MM.1S (cell line): Measurements from ENCODE around the gene MAPK7.

Source experiments
- EZH2 ChIP-seq: fragments of 300-600 bp; sonication (generic); optimal IDR thresholded peaks from 2 replicates; pipeline ENCODE3; 2017; ENCODE audit warnings: low read depth, mild to moderate bottlenecking, antibody characterized with exemption, low read length, mixed read lengths
- TF ChIP-seq, protein P1 (sequence below): fragments of 300-600 bp; sonication (generic); IDR thresholded peaks from 2 replicates; pipeline ENCODE4 v1.5.1; 2016; ENCODE audit warnings: antibody characterized with exemption, low read length, mixed read lengths

DNA sequence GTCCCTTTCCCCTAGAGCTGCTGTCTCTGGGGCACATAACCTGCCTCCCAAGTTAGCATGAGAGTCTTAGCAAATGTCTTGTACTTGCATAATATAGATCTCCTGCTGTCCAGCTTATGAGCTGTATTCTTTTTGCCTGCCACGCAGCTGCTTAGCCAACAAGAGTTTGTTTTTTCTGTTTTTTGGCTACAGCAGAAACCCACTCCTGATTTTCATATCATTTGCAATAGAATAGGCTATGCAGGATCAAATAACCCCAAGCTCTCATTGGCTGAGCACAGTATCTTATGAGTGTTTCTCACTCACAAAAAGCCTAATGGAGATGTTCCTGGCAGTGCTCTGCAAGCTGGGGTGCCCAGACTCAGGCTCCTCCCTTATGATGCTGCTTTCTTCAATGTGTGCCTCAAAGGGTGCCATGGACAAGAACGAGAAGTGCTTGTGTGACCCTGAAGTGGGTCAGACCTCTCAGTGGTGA is 38.9 kb upstream of the MAPK7 start:
- TF ChIP-seq, protein P1, sequence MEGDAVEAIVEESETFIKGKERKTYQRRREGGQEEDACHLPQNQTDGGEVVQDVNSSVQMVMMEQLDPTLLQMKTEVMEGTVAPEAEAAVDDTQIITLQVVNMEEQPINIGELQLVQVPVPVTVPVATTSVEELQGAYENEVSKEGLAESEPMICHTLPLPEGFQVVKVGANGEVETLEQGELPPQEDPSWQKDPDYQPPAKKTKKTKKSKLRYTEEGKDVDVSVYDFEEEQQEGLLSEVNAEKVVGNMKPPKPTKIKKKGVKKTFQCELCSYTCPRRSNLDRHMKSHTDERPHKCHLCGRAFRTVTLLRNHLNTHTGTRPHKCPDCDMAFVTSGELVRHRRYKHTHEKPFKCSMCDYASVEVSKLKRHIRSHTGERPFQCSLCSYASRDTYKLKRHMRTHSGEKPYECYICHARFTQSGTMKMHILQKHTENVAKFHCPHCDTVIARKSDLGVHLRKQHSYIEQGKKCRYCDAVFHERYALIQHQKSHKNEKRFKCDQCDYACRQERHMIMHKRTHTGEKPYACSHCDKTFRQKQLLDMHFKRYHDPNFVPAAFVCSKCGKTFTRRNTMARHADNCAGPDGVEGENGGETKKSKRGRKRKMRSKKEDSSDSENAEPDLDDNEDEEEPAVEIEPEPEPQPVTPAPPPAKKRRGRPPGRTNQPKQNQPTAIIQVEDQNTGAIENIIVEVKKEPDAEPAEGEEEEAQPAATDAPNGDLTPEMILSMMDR: no peak
- TF ChIP-seq EZH2: no peak
